8988T (cell line): Measurements from ENCODE around the gene KRT83.

Experiments used
- DNase-seq: peaks from one replicate; pipeline ENCODE4 v3.0.0; 2011

KRT83 gene

DNA sequence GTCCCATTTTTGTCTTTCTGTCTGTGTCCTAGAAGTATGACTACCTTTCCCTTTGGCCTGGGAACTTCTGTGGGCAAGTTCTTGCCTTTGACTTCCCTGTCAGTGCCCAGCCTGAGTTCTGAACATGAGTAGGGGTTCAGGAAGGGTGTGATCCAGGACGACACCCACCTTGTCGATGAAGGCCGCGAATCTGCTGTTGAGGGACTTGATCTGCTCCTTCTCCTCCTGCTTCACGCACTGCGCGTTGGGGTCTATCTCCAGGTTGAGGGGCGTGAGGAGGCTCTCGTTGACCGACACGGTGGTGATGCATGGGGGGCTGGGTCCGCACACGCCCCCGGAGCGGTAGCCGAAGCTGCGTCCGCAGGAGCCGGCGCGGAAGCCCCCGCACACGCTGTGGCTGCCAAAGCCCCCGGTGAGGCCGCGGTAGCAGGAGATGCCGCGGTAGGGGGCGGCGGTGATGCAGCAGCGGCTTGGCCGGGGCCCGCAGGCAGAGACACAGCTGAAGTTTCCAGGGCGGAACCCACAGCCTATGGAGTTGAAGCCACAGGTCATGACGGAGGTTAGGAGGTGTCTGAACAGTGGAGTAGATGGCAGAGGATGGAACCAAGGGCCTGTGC is at the start of gene KRT83:
KRT83 (minus strand) TSS at position 615 of the 617 bp plus-strand sequence; CDS start at position 552, 63 bp downstream.
- no peak for DNase-seq

- no peak for DNase-seq
Measured at GRCh38 chr12:52369809-52370208, 48.6 kb upstream of the KRT83 start.

DNA sequence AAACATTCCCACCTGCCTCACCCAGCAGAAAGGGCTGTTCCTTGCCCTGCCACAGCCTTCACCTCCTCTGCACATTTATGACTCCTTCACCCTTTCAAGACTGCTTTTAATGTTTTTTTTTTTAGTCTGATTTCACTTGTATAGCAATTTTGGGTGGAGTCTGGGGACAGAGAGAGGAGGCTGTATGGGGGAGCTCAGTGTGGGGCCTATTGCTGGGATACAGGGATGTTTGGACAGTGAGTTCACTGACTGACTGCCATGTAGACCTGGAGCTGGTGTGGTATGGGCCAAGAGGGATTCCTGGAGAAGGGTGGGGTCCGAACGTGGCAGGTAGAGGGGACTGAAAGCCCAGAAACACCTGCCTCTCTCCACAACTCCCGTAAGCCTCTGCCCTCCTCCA is 48.0 kb upstream of the KRT83 start:
- no peak for DNase-seq

DNA sequence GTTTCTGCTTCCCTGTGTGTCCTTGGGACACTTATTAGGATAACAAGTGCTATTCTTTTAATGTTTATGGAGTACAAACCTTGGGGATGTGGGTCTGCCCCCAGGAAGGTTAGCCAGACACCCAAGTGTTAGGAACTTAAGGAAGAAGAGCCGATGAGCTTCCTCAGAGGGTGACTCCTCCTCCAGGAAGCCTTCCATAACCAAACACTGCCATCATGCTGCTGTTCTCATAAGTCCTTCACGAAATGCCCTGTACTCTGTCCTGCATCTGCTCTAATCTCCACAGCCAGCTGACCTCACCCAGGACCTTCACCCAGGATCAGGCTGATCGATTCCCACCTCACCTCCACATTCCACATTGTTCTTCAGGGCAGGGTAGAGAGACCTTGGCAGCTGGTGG is 47.3 kb upstream of the KRT83 start:
- DNase-seq, result no peak

DNA sequence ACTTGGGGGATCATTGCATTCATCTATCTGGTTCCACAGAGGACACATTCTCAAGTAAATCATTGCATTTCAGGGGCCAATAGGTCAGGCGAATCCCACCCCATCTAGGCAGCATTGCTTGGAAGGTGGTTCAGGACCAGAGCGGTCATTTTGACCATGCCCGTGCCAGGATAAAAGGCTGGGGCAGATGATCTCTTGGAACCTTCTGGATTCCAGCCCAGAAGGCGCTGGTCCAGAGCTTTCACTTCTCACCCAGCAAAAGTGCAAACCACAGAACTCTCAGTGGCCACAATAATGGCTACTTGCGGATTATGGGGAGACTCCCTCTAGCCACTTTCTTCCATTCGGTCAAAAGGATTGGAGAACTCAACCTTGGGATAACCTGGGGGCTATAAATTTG is 46.7 kb upstream of the KRT83 start:
- DNase-seq, result no peak

GRCh38 chr12:52366738-52367485 is 45.7 kb upstream of the KRT83 start, which contains the start of gene KRT85:
Gene KRT85, minus strand, starts transcription at chr12:52367481. Its CDS starts 76 bp downstream, at chr12:52367405.
- DNase-seq, result no peak

DNA sequence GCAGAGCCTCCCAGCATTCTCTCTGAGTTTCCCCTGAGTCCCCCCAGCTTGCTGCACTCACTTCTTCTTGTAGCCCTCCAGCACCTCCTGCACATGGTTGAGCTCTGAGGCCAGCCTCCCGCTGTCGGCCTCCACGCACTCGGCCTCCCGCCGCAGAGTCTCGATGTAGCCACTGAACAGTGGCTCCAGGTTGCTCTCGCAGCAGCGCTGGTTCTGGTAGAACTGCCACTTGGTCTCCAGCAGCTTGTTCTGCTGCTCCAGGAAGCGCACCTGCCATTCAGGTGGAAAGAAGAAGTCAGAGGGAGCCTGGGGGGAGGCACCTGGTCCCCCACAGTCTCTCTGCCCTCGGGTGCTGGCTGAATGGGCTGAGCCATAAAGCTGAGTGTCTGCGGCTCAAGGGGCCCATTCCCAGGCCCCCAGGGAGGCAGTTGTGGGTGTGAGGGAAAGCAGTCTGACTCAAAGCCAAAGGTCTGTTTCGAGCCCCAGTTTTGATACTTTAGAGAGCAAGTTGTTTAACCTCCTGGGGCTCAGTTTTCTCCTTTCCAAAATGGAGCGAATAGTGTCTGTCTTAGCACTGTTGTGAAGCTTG is 43.8 kb upstream of the KRT83 start:
- no peak for DNase-seq

GRCh38 chr12:52364061-52364460 is 42.9 kb upstream of the KRT83 start:
- DNase-seq, result no peak

- DNase-seq, result no peak
Measured at GRCh38 chr12:52363111-52363679, 42.0 kb upstream of the KRT83 start.

DNA sequence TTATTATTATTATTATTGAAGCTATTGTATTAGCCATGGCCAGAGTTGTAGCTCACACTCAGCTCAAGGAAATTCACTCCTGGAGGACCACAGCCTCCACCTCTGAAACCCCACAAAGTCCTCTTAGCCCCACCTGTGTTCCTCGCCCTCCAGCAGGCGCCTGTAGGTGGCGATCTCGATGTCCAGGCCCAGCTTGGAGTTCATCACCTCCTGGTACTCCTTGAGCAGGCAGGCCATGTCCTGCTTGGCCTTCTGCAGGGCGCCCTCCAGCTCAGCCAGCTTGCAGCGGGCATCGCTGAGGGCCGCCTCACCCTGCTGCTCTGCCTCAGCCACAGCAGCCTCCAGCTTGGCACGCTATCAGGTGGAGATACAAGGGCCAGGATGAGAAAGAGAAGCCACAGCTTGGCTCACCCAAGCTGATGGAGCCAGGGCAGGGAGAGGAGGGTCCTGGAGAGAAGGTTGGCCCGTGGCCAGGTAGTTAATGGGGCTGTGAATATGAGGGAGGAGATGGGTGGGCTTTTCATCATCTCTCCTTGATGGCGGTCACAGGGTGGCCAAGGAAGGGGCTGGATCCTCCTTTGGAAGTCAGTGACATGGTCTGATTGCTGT is 41.0 kb upstream of the KRT83 start:
- no peak for DNase-seq

DNA sequence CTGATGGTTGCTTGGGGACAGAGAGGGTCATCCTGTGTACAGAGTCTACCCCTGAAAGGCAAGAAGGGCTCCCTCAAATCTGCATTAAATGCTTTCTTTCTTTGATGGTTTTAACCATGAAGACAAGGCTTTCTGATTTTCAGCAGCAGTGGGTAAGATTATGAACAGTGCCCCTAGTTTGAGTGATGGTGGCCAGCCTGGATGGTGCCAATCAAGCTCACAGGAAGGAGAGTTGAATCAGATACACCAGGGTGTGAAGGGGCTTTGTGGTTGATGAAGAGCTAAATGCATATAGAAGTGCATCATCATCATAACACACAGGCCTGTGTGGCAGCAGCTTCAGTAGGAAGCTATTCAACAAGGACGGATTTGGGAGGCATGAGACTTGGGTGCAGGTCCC is 40.4 kb upstream of the KRT83 start:
- no peak for DNase-seq

- no peak for DNase-seq
Measured at GRCh38 chr12:52360663-52361271, 39.6 kb upstream of the KRT83 start.

GRCh38 chr12:52360106-52360662 is 39.0 kb upstream of the KRT83 start:
- DNase-seq, result no peak

GRCh38 chr12:52359621-52360061 is 38.4 kb upstream of the KRT83 start:
- no peak for DNase-seq

DNA sequence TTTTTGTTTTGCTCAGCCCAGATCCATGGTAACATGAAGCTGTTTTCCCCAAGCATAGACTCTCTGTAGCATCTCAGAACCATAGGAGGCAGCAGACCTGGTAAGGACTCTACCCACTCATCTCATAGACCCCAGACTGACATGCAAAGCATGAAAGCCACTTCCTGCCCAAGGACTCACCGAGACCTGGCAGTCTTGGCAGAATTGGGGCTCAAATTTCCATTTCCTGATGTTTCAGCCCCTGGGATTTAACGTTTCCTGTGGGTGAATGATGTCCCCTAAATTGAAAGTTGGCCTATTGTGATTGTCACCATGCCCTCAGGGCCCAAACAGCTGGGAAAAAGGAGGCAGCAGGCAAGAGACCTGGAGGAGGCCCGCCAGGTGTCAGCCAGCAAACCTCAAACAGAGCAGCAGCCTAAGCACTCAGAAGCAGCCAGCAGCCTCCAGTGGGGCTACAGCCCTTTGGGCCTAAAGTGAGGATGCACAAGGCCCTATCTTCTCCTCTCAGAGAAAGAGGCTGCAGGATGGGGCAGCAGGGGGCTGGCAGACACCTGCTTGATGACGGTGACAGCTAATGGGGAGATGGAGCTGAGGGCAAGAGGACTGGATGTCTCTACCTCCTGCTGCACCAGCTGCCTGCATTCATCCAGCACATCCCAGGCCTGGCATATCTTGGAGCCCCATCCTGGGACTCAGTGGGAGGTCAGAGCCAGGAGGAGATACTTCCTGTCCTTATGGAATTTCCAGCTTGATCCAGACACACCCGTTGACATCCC is 37.6 kb upstream of the KRT83 start:
- DNase-seq, result peak; percentile 45

GRCh38 chr12:52356762-52357580 is 35.8 kb upstream of the KRT83 start:
- no peak for DNase-seq

DNA sequence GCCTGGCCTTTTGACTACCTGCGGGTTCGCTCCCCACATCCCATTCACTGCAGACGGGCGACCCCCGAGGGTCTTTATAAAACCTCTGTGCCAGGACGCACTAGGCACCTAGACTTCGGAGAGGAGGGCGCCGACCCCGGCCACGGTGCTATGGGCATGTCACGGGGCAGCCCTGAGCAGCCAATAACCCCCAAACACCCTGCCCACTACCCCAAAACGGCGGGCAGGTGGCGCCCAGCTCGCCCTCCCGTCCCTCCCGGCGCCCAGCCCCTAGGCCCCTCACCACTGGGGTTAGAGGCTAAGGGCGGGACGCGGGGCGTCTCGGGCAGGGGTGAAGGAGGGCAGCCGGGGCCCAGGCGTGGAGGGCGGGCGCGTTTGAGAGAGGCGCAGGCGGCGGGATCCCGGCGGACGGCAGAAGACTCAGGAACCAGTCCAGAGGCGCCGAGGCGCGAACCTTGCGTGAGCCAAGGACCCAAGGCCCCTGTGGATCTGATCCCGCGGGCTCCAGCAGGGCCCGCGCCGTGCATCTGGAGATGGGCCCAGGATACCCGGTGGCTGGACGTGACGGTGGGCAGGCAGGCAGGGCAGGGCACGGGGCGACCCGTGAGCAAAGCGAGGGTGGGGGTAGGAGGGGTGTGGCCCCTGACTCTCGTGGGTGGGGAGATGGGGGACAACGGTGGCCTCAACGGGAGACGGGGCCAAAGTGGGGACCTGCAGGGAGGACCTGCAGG is 35.0 kb upstream of the KRT83 start:
- no peak for DNase-seq

DNA sequence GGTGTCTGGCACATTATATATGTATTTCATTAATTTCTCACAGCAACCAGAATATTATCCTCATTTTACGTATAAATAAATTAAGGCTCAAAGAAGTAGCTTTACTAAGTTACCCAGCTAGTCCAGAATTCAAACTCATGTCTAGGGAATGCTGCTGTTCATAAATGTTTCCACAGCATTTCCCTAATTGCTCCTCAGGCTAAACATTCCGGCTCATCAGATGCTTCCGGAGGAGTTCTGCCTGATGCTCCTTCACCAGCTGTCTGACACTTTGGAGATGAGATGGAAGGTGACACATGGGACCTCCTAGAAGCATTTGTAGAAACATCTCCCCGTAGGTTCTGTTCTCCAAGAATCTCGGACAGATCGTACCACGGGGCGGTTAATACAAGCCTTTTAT is 34.0 kb upstream of the KRT83 start:
- no peak for DNase-seq

- no peak for DNase-seq
Measured at GRCh38 chr12:52354200-52354599, 33.0 kb upstream of the KRT83 start.

- no peak for DNase-seq
Measured at GRCh38 chr12:52353766-52354165, 32.6 kb upstream of the KRT83 start.
